GM18499 (cell line): ENCODE data around the gene FGF6.

Experiments used
- ATAC-seq: cut with Tn5 transposase; IDR thresholded peaks from one replicate; pipeline ENCODE4 v1.9.1; 2021; ENCODE audit warnings: moderate number of reproducible peaks; ENCODE audit not compliant: insufficient read depth, unreplicated experiment

FGF6 gene

DNA sequence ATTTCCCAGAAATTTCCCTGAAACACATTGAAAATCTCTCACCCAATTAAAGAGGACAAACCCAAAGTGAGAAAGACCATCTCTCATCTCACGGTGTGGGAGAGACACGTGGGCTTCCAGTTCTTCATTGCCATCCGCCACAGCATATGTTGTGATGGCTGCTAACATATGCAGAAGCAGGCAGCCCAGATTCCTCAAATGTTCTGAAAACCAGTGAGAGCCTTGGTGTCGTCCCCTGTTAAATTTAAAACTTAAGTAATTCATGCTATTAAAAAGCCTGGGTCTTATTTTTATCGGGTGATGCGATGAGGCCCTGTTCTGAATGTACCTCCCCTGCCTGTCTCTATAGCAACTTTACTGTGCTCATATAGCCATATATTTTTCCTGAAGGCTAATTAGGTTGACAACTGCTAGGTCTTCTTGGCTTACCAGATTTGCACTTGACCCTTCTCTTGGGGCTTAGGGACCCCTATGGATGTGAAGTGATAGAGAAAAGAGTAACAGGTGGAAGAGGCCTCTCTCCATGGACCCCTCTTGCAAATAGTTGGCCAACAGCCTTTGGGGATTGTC lies 2.8 kb upstream of the FGF6 start:
- ATAC-seq = no peak

DNA sequence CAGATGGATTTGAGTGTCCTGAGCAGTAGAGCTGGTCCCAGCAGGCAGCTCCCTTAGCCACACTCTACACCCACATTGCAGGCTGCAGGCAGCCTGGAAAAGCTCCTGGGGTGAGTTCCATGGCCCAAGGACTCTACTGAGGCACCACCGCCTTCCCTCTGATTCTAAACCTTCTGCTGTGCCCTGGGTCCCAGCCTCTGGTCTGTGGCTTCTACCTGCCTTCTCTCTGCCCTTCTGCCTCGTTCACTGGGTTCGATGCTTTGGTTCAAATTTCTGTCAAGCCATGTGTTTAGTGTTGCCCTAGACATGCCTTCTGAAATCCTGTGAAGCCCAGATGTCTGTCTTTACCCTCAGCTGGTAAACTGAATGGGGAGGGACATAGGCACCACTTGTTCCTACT lies 1.5 kb upstream of the FGF6 start:
- no peak for ATAC-seq

DNA sequence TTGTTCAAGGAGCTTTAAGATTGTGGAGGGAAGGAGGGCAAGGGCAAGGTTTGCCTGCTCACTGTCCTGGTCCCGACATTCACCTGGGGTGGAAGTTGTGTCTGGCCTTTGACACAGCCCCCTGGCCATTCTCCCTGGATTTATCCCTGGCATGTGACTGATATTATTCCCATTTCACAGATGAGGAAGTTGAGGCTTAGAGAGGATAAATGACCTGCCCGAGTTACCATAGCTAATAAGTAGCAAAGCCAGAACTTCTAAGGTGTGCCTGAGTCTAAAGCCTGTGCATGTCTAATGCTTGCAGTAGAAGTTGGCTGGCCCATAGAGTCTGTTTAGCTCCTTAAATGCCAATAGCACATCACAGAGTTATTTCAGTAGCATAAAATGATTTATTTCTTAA lies 720 bp upstream of the FGF6 start:
- ATAC-seq = no peak

DNA sequence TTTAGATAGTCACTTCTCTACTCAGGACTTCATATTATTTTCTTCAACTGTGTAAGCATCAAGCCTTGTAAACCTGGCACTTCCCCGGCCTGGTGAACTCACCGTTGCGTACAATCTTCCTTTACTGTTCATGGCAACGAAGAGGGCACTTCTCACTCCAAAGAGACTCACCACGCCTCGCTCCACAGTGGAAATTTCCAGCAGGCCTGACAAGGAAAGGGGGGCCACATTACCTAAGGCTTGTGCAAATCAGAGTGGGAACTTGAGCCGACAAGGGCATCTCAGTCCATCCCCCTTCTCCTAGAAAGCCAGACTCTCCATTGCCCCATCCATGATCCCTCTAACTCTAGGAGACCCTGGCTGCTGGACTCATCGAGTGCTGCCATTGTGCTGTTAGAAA lies 1.6 kb downstream of the FGF6 start:
- ATAC-seq = no peak

DNA sequence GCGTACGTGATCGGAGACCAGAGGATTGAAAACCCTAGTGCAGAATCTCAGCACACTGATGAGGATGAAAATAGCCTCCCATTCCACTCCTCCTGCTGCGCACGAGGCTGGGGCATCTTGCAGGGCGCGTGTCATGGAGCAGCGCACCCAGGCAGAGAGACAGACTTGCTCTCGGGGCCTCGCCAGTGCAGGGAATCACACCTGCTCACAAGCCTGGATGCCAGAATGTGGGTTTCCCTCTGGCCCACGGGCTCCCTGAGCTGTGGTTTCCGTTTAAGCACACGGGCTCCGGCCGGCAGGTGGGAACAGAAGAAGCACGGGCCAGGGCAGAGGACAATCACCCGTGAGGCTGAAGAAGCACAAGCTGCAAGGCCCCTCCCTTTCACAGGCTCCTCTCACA lies 2.0 kb downstream of the FGF6 start:
- no peak for ATAC-seq

DNA sequence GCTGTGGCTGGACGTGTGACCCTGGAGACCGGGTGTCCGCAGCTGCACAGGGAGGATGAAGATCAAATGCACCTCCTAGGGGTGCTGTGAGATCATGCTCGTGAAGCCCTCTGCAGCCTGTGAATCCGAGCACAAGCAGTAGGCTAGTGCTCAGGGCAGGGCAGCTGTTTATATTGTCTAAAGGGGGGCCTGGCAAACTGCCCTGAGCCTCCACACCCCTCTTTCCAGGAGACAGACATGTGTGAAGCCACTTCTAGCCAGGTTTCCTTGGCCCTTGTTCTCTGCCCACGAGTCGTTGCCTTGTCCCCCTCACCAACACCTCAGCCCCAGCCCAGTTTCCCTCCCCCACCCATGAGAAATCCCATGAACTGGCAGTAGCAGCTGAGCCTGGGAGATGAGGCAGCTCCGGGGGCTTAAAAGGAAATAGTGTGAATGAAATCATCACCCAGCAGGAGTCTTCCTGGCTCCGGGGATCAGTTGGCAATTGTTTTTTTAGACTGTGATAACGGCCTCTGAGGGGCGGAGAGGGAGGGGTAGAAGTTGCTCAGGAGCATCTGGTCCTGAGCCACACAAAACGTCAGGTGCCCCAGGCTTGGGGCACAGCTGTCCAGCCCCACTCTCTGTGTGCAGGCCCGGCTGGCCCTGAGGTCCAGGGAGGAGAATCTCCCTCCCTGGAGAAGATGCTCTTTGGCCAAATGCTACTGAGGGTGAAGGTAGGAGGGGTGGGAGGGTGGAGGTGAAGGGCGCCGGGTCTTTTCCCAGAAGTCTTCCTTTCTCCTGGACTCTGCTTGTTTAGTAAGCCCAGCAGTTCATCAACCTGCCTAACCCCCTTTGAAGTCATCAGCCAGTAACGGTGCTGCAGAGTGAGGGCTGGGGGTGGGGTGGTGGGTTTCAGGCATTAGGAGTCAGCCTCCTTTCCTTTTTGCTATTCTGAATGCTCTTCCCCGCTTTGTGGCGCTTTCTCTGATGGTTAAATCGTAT lies 4.0 kb downstream of the FGF6 start:
- ATAC-seq = no peak

DNA sequence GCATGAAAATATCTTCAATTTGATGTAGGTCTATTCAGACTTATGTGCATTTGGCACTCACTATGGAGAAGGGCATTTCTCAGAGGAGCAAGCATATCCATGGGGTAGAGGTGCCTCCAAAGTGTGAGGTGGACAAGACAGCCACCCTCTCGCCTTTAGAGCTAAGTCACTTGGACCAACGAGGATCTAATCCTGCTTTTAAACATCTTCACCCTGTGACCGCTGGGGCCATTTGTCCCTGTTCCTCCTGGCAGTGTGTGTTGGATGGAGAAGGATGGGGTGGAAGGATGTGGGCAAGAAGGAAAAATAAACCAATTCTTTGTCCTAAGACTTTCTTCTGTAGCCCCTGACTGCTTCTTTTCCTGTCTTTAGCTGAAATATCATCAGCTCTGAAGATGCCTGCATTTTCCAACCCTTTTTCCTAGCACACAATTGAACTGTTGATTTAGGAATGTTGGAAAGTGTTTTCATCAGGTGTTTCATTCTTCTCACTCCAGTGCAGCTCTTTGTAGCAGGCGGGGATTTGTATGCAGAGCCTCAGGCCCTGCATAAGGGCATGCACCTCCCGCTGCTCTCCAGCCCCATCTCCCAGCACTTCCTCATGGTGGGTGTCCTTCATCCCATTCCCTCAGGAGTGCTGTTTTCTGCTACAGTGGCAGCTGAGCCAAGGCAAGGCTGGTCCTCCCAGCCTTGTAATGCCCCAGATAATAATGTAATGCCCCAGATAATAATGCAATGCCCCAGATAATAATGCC lies 5.3 kb downstream of the FGF6 start:
- ATAC-seq = no peak

DNA sequence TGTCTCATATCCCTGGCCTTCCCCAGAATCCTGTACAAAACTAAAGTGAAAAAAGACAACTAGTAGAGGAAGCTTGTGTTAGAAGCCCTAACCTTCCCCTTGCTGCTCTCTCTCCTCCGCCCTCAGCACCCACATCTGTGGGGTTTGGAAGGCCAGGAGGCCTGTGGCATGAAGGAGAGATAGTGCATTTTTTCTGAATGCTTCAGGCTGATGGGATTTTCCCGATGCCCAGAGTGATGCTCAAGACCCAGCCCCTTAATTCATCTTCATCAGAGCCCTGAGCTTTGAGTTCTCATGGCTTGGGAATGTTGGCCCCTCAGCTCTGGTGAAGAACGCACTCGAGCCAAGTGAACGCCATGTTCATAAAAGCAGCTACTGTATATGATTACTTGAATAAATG lies 5.9 kb downstream of the FGF6 start:
- no peak for ATAC-seq

DNA sequence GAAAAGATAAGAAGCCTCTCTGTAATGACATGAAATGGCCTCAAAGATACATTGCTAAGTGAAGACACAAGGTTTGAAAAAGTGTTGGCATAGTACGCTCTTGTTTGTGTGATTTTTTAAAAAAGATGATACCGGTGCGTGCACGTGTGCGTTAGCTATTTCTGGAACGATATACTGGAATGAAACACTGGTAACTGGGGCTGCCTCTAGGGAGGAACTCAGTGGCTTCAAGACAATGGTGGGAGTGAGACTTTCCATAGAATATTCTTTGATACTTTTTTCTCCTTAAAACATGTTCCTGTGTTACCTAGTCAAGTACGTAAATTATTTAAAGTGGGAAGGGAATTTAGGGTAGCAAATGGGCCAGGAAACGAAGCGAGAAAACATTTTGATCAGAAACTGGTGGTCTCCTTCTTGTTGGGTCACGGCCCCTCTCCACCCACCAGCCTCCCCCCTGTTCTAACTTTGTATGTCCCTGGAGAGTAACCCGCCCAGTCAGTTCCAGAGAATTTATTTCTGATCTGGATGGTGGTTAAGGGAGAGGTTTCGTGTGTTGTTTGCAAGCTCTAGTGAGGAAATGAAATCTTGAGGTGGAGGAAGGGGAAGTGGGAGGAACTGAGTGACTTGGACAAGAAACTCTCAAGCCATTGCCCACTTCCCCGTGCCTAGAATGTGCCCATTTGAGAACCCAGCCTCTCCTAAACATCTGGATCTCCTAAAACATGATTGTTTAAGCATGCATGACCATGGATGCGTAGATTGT lies 6.6 kb downstream of the FGF6 start:
- ATAC-seq = no peak

DNA sequence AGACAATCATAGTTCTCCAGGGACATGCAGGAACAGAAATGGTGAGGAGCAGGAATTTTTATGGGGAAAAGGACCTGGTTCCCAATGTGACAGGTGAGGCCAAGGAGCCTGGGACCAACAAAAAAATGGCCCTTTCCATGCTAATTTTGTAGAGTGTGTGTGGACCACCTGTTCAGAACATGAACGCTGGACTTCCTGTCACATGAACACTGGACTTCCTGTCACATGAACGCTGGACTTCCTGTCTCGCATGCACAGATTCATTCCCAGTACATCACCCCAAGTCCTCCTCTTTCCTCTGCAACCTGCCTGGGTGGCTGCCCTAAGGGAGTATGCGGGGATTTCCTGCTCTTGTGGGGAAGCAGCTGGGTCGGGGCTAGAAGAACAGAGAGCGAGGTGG lies 10.1 kb downstream of the FGF6 start:
- no peak for ATAC-seq

DNA sequence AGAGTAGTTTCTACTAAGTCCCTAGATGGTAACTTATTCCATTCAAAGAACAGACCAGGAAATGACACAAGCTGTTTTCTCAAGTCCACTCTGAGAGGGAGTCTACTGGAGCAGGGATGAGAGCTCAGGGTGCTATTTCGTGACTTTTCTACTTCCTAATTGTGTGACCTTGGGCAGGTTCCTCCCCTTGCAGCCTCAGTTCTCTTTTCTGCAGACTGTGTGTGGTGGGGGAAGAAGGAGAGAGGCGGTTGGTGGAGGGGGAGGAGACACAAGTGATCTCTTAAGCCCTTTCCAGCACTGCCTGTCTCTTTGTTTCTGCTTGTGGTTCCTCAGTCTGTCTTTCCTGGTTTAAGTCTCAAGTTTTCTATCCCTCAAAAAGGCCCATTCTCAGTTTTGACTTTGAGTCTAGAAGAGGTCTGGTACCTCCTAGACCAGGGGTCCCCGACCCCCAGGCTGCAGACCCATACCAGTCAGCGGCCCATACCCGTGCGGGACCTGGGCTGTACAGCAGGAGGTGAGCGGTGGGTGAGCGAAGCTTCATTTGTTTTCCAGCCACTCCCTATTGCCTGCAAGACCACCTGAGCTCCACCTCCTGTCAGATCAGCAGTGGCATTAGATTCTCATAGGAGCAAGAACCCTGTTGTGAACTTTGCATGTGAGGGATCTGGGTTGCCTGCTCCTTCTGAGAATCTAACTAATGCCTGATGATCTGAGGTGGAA lies 10.7 kb downstream of the FGF6 start:
- no peak for ATAC-seq

DNA sequence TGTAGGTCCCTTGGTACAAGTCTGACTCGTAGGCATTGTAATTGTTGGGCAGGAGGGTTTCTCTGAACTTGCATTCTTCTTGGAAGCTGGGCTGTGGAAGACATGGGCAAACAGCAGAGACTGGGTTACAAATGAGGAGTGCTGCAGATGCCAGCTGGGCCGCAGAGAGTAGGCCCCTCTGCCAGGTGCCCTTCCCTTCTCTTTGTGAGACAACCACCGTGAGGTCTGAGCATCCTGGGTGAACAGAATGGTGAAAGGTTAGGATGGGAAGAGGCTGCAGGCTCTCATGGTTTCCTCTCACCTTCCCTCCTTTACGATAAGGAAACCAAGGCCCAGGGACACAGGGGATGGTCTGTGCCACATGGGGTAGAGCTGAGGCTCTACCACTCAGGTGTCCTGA lies 11.3 kb downstream of the FGF6 start:
- ATAC-seq = no peak

DNA sequence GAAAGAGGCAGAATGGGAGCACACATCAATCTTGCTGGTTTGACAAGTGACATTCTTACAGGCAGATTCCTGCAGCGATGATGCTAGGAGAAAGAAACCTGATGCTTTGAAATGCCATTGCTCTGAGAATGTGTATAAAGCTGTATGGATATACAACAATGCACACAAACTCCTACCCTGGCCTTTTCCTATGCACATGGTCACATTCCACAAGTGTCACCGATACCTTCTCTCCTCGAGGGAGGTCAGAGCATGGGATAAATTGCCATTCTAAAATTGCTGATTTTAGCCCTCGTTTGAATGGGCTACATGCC lies 11.9 kb downstream of the FGF6 start:
- no peak for ATAC-seq

DNA sequence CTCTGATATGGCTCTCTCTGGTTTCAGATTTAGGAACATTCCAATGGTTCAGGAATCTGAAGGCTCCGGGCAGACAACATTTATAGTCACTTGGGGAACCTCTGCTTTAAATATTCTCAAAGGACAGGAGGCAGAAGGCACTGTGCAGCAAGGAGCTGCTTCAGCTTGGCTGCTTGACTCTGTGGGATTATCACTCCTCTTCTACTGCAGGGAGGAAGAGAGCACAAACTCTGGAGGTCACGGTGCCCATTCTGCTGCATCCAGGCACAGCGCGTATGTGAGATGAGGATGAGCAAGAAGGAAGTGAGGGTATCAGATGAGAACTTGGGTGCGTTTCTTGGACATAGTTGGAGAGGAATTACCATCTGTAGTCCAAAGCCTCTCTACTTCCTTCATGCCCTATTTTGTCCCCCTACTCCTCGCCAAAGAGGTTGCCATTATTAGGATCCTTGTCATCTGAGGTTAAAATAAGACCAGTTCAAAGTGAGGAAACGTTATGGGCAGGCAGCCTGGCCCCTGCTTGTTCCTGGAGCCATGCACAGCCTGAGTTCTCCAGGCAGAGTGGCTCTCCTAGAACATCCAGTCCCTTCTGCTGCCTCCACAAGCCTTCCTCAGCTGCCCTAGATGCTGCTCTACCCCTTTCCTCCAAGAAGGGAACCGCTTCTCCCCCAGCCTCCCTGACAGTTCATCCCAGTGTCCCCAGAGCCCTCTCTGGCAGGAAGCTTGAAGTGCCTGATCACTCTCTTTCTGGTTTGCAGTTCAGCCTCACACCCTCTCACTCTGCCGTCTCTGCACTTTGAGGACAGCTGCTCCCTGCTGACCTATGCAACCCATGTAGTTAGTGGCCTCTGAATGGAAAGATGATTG lies 12.5 kb downstream of the FGF6 start:
- no peak for ATAC-seq

DNA sequence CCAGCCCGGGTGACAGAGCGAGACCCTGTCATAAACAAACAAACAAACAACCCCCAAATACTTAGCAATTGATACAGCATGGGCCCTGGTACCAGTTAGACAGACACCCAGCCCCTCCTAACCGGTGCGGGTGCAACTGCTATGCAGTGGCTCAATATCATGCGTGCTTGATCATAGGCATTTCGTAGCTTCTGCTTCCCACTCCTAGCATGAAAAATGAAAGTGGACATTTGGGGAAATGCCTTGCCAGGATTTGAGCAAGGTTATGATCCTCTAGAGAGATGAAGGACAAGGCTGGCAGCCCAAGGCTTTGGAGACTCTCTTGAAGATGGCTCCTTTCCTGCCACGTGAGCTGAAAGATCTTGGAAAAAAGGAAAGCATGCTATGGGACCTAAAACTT lies 13.7 kb downstream of the FGF6 start:
- ATAC-seq = no peak

DNA sequence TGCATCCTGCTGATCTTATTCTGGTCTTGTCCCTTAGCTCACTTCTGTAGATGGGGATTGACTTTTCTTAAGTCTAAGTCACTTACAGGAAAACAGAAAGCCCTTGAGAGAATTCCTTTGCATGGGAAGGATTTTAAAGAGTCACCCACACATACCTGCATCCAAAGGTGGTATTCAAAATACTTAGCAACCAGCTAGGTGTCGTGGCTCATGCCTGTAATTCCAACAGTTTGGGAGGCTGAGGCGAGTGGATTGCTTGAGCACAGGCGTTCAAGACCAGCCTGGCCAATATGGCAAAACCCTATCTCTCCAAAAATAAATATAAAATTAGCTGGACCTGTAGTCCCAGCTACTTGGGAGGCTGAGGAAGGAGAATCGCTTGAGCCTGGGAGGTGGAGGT lies 14.2 kb downstream of the FGF6 start:
- no peak for ATAC-seq

DNA sequence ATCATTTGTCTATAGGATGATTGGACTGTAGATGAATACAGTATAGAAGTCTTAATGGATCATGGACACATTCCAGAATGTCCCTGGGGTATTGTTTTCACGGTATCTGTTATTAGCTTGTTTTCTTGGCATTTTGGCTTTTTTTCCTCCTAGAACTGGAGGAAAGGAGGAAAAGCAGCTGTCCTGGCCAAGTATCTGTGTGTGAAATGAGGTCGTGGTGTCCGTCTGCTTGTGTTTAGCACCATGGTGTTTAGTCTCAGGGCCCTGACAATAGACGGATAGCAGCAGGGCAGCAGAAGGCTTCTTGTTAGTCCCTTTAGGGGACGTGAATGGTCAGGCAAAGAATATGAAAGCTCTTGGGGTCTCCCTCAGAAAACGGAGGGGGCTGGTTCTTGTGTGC lies 21.2 kb downstream of the FGF6 start:
- no peak for ATAC-seq

DNA sequence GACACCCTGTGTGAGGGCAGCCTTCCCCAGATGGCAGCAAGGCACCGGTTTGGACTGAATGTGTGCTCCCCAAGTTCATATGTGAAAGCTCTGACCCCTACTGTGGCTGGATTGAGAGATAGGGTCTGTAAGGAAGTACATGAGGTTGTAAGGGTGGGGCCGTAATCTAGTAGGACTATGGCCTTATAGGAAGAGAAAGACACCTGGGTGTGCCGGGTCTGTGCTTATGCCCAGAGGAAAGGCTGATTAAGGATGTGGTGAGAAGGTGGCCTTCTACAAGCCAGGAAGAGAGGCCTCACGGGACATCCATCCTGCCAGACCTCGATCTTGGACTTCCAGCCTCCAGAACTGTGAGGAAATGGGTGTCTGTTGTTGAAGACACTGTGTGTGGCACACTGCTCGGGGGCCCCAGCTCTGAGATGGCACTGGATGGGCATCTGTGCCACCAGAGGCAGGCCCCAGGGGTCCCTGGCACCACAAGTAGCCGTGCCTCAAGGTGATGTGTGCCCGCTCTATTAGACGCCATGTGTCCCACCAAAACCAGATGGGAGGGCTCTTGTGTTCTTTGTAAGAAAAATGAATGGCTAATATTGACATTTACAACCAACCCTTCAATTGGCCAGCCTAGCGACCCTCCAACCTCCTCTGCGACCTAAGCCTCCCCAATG lies 22.0 kb downstream of the FGF6 start:
- no peak for ATAC-seq

DNA sequence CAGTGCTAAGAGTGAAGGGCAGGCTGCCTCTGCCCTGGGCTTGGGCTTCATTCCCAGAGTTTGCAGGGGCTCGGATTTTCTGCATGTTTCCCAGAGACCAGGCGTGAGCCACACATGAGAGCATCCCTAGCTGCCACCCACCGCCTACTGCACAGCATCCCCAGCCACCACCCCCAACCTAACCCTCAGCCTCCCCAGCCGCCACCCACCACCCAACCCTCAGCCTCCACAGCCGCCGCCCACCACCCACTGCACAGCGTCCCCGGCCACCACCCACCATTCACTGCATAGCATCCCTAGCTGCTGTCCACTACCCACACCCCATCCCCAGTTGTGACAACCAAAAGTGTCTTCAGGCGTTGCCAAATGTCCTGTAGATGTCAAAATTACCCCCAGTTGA lies 22.6 kb downstream of the FGF6 start:
- ATAC-seq = no peak
